ENCODE measurements around the gene CAPN9.
"Not testable (repeated sequence)": the region's sequence is repeated elsewhere in the genome, so short reads cannot be mapped to it uniquely, and the experiment has no call there.

The CAPN9 gene, protein sequence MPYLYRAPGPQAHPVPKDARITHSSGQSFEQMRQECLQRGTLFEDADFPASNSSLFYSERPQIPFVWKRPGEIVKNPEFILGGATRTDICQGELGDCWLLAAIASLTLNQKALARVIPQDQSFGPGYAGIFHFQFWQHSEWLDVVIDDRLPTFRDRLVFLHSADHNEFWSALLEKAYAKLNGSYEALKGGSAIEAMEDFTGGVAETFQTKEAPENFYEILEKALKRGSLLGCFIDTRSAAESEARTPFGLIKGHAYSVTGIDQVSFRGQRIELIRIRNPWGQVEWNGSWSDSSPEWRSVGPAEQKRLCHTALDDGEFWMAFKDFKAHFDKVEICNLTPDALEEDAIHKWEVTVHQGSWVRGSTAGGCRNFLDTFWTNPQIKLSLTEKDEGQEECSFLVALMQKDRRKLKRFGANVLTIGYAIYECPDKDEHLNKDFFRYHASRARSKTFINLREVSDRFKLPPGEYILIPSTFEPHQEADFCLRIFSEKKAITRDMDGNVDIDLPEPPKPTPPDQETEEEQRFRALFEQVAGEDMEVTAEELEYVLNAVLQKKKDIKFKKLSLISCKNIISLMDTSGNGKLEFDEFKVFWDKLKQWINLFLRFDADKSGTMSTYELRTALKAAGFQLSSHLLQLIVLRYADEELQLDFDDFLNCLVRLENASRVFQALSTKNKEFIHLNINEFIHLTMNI

DNA sequence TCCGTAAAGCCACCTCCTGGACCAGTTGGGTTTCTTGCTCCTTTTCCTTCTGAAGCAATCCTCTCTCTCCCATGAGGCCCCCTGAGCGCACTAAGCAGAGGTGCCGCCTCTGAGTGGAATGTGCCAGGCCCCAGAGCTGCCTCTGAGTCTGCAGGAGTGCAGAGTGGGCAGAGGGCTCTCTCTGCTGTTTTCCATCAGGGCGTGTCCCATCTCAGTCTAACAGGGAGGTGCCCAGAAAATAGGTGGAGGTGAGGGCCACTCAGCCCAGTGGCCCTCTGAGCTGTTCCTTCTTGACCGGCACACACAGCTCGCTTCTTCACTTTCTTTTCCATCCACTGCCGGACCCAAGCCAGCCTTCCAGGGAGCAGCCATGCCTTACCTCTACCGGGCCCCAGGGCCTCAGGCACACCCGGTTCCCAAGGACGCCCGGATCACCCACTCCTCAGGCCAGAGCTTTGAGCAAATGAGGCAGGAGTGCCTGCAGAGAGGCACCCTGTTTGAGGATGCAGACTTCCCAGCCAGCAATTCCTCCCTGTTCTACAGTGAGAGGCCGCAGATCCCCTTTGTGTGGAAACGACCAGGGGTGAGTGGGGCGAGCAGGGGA lies at the start of gene CAPN9:
CAPN9 (plus strand) TSS at position 262 of the 604 bp plus-strand sequence; CDS start at position 371, 109 bp downstream.
- no peaks in the 10 kb centered on the region for H3K36me3 ChIP-seq (ENCODE audit: control insufficient read depth, low read length)
- H3K79me2 ChIP-seq (ENCODE audit: control insufficient read depth, low read length), result no peaks in the 10 kb centered on the region
- H3K9me3 ChIP-seq (ENCODE audit: control insufficient read depth, insufficient read depth, low read length), result no peaks in the 10 kb centered on the region
- peaks cover 10% of the 10 kb centered on the region for H3K4me1 ChIP-seq (ENCODE audit: control insufficient read depth, low read length)
- H3K4me2 ChIP-seq (ENCODE audit: low read length), result no peak within 1 kb of the TSS
- no peaks in the 10 kb centered on the region for H3F3A ChIP-seq (ENCODE audit: control insufficient read depth, insufficient read depth)
- no peaks in the 10 kb centered on the region for H4K20me1 ChIP-seq (ENCODE audit: control insufficient read depth, insufficient read depth, low read depth, low read length)
- H3K27me3 ChIP-seq (ENCODE audit: control insufficient read depth, low read length), result no peaks in the 10 kb centered on the region
- H3K4me3 ChIP-seq (ENCODE audit: low read length), result no peak within 1 kb of the TSS
- no peak for TF ChIP-seq CTCF (IDR thresholded peaks at IDR 0.05; ENCODE audit: low read depth, low read length, poor library complexity, severe bottlenecking)
- H3K9me2 ChIP-seq (replicated peaks; ENCODE audit: control insufficient read depth, low read length), result no peaks in the 10 kb centered on the region
- no peak within 1 kb of the TSS for H3K27ac ChIP-seq (ENCODE audit: low read depth, low read length)

DNA sequence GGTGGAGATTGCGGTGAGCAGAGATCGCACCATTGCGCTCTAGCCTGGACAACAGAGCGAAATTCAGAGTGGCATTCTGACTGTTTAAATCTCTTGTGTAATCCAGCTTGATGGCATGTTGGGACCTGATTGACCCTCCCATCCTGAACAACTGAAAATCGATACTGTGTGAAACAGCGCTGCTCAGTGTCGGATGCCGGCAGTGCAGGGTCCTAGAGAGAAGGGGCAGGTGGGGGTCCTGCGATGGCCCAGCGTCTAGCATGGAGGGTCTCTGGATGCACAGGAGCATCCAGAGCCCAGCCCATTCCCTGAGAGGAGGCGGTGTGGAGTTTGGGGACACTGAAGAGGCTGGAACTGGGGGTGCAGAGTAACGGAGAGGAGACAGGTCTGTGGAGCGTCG lies 49.1 kb upstream of the CAPN9 start:
- Histone ChIP-seq H3K4me3 (ENCODE audit: low read length) (no peak overlapping the region), H3K79me2 (ENCODE audit: control insufficient read depth, low read length) (no peaks in the 10 kb centered on the region), H3K4me1 (ENCODE audit: control insufficient read depth, low read length) (no peaks in the 10 kb centered on the region), H3K9me3 (ENCODE audit: control insufficient read depth, insufficient read depth, low read length) (no peaks in the 10 kb centered on the region), H3F3A (ENCODE audit: control insufficient read depth, insufficient read depth) (no peaks in the 10 kb centered on the region), H3K4me2 (ENCODE audit: low read length) (no peak overlapping the region), H3K27me3 (ENCODE audit: control insufficient read depth, low read length) (no peaks in the 10 kb centered on the region), H3K27ac (ENCODE audit: low read depth, low read length) (no peak overlapping the region), H3K36me3 (ENCODE audit: control insufficient read depth, low read length) (peaks cover 11% of the 10 kb centered on the region), H3K9me2 (replicated peaks; ENCODE audit: control insufficient read depth, low read length) (no peaks in the 10 kb centered on the region), H4K20me1 (ENCODE audit: control insufficient read depth, insufficient read depth, low read depth, low read length) (no peaks in the 10 kb centered on the region)
- TF ChIP-seq CTCF (IDR thresholded peaks at IDR 0.05; ENCODE audit: low read depth, low read length, poor library complexity, severe bottlenecking) (no peak), EZH2phosphoT487 (IDR thresholded peaks at IDR 0.05; ENCODE audit: borderline replicate concordance, low read length) (no peak)

DNA sequence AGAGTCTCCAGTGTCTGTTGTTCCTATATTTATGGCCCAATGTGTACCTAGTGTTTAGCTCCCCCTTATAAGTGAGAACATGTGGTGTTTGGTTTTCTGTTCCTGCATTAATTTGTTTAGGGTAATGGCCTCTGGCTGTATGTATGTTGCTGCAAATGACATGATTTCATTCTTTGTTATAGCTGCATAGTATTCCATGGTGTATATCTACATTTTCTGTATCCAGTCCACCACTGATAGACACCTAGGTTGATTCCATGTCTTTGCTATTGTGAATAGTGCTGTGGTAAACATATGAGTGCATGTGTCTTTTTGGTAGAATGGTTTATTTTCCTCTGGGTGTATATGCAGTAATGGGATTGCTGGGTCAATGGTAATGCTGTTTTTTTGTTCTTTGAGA lies 48.2 kb upstream of the CAPN9 start:
- not testable (repeated sequence) for H4K20me1 ChIP-seq (ENCODE audit: control insufficient read depth, insufficient read depth, low read depth, low read length); H3K9me2 ChIP-seq (replicated peaks; ENCODE audit: control insufficient read depth, low read length); H3K79me2 ChIP-seq (ENCODE audit: control insufficient read depth, low read length); H3K27me3 ChIP-seq (ENCODE audit: control insufficient read depth, low read length); H3F3A ChIP-seq (ENCODE audit: control insufficient read depth, insufficient read depth); H3K4me1 ChIP-seq (ENCODE audit: control insufficient read depth, low read length); H3K27ac ChIP-seq (ENCODE audit: low read depth, low read length); H3K4me2 ChIP-seq (ENCODE audit: low read length); H3K4me3 ChIP-seq (ENCODE audit: low read length); H3K36me3 ChIP-seq (ENCODE audit: control insufficient read depth, low read length); H3K9me3 ChIP-seq (ENCODE audit: control insufficient read depth, insufficient read depth, low read length)

- no peaks in the 10 kb centered on the region for H3F3A ChIP-seq (ENCODE audit: control insufficient read depth, insufficient read depth)
- TF ChIP-seq CTCF (IDR thresholded peaks at IDR 0.05; ENCODE audit: low read depth, low read length, poor library complexity, severe bottlenecking) (no peak), EZH2phosphoT487 (IDR thresholded peaks at IDR 0.05; ENCODE audit: borderline replicate concordance, low read length) (no peak)
- no peaks in the 10 kb centered on the region for H3K4me1 ChIP-seq (ENCODE audit: control insufficient read depth, low read length)
- H3K4me2 ChIP-seq (ENCODE audit: low read length), result no peak overlapping the region
- no peaks in the 10 kb centered on the region for H3K36me3 ChIP-seq (ENCODE audit: control insufficient read depth, low read length)
- H3K9me3 ChIP-seq (ENCODE audit: control insufficient read depth, insufficient read depth, low read length), result no peaks in the 10 kb centered on the region
- H3K9me2 ChIP-seq (replicated peaks; ENCODE audit: control insufficient read depth, low read length), result no peaks in the 10 kb centered on the region
- H3K27ac ChIP-seq (ENCODE audit: low read depth, low read length), result no peak overlapping the region
- no peaks in the 10 kb centered on the region for H3K79me2 ChIP-seq (ENCODE audit: control insufficient read depth, low read length)
- H3K27me3 ChIP-seq (ENCODE audit: control insufficient read depth, low read length), result no peaks in the 10 kb centered on the region
- H4K20me1 ChIP-seq (ENCODE audit: control insufficient read depth, insufficient read depth, low read depth, low read length), result no peaks in the 10 kb centered on the region
- no peak overlapping the region for H3K4me3 ChIP-seq (ENCODE audit: low read length)
Observed at GRCh38 chr1:230699716-230700115, 47.5 kb upstream of the CAPN9 start.
